Glutamatergic neuron (in vitro differentiated cells): Measurements from ENCODE around the gene RFFL. TPM values are rescaled to one million over a fixed set of nuclear protein-coding genes. Genes with fewer than 3 reads are reported as not detected.

Source experiments
- DNase-seq: peaks from one replicate; pipeline ENCODE4 v3.0.0; 2022
- H3K27ac Mint-ChIP-seq: one replicate; pipeline ENCODE4 v1.8.0; 2020; ENCODE audit warnings: mild to moderate bottlenecking, mixed read lengths, inconsistent platforms; ENCODE audit not compliant: unreplicated experiment
- H3K27me3 Mint-ChIP-seq: one replicate; pipeline ENCODE4 v1.8.0; 2020; ENCODE audit warnings: mild to moderate bottlenecking, moderate library complexity, mixed read lengths, inconsistent platforms; ENCODE audit not compliant: unreplicated experiment
- H3K36me3 Mint-ChIP-seq: one replicate; pipeline ENCODE4 v1.8.0; 2020; ENCODE audit warnings: mild to moderate bottlenecking, mixed read lengths, inconsistent platforms; ENCODE audit not compliant: unreplicated experiment
- H3K4me1 Mint-ChIP-seq: one replicate; pipeline ENCODE4 v1.8.0; 2020; ENCODE audit warnings: mild to moderate bottlenecking, low read depth, mixed read lengths, inconsistent platforms; ENCODE audit not compliant: unreplicated experiment
- H3K4me3 Mint-ChIP-seq: one replicate; pipeline ENCODE4 v1.8.0; 2020; ENCODE audit warnings: mild to moderate bottlenecking, mixed read lengths, inconsistent platforms; ENCODE audit not compliant: unreplicated experiment
- H3K9me3 Mint-ChIP-seq: one replicate; pipeline ENCODE4 v1.8.0; 2020; ENCODE audit warnings: mild to moderate bottlenecking, moderate library complexity, mixed read lengths, inconsistent platforms; ENCODE audit not compliant: unreplicated experiment
- total RNA-seq: library from RNA; stranded (reverse); fragmentation: NEBNext Ultra II Directional; extraction: Animal tissue kit (Norgen Biotek cat#: 25700); gene quantifications from one replicate; pipeline ENCODE4 v1.2.1, GENCODE V29; 2021; ENCODE audit not compliant: unreplicated experiment
- TF ChIP-seq, protein P1 (sequence below): fragments of 200-600 bp; sonication (generic); IDR thresholded peaks from one replicate; pipeline ENCODE4 v1.5.0; 2021; ENCODE audit not compliant: partially characterized antibody, unreplicated experiment

RFFL gene
- total RNA-seq, 1 donor from 2014 or later, result 16.5 TPM

DNA sequence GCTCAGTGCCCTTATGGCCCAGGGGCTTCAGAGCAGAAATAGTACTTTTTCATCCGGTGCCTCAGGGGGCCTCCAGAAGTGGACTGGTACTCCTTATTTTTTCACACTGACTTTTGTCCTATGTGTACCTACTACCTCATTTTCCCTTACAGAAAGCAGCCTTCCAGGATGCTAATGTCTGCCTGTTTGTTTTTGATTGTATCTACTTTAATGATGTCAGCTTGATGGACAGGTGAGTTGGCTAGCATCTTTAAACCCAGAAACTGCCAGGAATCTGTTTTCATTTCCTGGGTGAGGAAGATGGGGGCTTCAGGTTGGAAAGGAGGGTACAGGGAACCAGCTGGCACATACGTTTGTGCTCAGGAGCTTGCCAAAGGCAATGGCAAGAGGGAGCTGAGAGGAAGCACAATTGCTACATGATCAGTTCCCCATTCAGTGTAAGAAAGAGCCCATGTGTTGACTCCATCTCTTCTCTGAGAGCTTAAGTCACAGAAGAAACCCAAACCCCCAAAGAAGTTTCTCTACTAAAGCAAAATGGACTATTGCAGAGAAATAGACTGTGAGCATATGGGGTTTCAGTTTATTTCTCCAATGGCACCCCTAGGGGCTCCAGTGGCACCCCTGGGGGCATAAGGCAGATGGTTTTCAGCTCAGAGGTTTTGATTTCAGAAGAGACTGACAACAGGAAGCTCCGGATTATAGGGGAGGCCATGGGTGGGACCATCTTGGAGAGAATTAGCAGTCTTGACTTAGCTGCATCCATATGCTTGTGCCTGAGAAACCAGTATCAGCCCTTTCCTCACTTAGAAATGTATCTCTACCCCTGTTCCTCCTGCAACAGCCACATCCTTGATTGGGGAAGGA is 66.9 kb downstream of the RFFL start:
- Mint-ChIP-seq H3K27ac (no peak overlapping the region), H3K36me3 (no peaks in the 10 kb centered on the region), H3K4me3 (no peak overlapping the region), H3K9me3 (no peaks in the 10 kb centered on the region), H3K4me1 (peaks cover 8% of the 10 kb centered on the region), H3K27me3 (no peaks in the 10 kb centered on the region)
- TF ChIP-seq, protein P1, sequence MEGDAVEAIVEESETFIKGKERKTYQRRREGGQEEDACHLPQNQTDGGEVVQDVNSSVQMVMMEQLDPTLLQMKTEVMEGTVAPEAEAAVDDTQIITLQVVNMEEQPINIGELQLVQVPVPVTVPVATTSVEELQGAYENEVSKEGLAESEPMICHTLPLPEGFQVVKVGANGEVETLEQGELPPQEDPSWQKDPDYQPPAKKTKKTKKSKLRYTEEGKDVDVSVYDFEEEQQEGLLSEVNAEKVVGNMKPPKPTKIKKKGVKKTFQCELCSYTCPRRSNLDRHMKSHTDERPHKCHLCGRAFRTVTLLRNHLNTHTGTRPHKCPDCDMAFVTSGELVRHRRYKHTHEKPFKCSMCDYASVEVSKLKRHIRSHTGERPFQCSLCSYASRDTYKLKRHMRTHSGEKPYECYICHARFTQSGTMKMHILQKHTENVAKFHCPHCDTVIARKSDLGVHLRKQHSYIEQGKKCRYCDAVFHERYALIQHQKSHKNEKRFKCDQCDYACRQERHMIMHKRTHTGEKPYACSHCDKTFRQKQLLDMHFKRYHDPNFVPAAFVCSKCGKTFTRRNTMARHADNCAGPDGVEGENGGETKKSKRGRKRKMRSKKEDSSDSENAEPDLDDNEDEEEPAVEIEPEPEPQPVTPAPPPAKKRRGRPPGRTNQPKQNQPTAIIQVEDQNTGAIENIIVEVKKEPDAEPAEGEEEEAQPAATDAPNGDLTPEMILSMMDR, result no peak
- no peak for DNase-seq

DNA sequence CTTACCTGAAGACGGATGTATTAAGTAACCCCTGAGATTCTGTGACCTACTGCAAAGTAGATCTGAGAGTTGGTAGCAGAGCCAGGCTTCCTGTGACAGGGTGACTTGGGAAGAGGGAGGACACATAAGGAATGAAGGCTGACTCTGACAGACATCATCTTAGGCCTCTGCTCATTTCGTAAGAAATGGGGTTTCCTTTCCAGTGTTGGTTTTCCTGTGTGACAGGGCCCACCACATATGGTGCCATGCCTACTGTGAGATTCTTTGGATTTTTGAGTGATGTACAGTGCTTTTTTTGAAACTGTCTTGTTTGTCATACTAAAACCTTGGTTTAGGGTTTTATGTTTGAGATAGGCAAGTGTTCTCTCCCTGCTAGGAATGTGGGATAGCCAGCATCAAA is 70.5 kb downstream of the RFFL start:
- Mint-ChIP-seq H3K36me3 (no peaks in the 10 kb centered on the region), H3K27me3 (peaks cover 1% of the 10 kb centered on the region)

DNA sequence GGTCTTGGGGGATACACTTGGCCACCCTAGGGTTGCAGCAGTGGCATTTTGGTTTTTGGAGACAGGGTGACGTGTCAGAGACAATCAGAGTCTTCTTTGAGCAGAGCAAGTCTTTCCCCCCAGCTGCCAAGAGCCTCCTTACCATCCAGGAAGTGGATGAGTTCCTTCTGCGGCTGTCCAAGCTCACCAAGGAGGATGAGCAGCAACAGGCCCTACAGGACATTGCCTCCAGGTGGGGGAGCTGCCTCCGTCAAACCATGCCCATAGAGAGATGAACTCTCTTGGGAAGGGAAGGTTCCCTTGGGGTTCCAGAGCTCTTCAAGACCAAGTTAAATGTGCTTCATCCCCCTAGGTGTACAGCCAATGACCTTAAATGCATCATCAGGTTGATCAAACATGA is 71.9 kb downstream of the RFFL start:
- DNase-seq, result no peak
- TF ChIP-seq, protein P1, result no peak
- no peak overlapping the region for H3K27ac Mint-ChIP-seq
- no peak overlapping the region for H3K4me3 Mint-ChIP-seq
- no peaks in the 10 kb centered on the region for H3K36me3 Mint-ChIP-seq
- peaks cover 4% of the 10 kb centered on the region for H3K4me1 Mint-ChIP-seq
- H3K9me3 Mint-ChIP-seq, result peaks cover 2% of the 10 kb centered on the region
- peaks cover 1% of the 10 kb centered on the region for H3K27me3 Mint-ChIP-seq

More for the DNA sequence above, 70.5 kb downstream of the RFFL start:
- DNase-seq, result no peak
- Mint-ChIP-seq H3K4me1 (peaks cover 8% of the 10 kb centered on the region), H3K27ac (no peak overlapping the region), H3K4me3 (no peak overlapping the region), H3K9me3 (no peaks in the 10 kb centered on the region)
- TF ChIP-seq, protein P1, result no peak

DNA sequence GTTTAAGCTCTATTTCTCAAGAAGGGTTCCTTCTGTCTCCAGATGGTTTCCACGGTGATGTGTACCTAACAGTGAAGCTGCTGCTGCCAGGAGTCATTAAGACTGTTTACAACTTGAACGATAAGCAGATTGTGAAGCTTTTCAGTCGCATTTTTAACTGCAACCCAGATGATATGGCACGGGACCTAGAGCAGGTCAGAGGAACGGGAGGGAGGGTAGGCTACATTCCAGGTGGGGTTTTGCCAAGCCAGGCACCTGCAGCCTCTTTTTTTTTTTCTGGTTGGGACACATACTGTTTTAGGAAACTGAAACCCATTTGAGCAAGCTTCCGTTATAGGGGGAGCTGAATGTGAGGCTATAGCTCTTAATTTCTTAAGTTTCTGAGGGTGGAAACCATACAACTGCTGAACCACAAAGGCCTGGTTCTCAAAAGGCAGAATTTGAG is 72.6 kb downstream of the RFFL start:
- no peak overlapping the region for H3K27ac Mint-ChIP-seq
- peaks cover 1% of the 10 kb centered on the region for H3K27me3 Mint-ChIP-seq
- peaks cover 2% of the 10 kb centered on the region for H3K9me3 Mint-ChIP-seq
- no peaks in the 10 kb centered on the region for H3K36me3 Mint-ChIP-seq
- TF ChIP-seq, protein P1, result no peak
- H3K4me3 Mint-ChIP-seq, result no peak overlapping the region
- peaks cover 4% of the 10 kb centered on the region for H3K4me1 Mint-ChIP-seq
- DNase-seq, result no peak

DNA sequence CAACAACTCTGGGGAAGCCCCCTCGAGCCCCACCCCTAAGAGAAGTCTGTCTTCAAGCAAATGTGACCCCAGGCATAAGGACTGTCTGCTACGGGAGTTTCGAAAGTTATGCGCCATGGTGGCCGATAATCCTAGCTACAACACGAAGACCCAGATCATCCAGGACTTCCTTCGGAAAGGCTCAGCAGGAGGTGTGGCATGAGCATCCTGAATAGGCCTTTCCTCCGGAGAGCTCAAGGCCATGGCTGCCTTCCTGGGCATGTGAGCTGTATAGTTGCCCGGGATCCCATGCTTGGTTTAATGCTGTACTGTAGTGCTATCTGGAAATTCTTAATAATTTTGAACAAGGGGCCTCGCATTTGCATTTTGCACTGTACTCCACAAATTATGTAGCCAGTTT is 74.0 kb downstream of the RFFL start:
- DNase-seq, result no peak
- no peak overlapping the region for H3K27ac Mint-ChIP-seq
- TF ChIP-seq, protein P1, result no peak
- H3K27me3 Mint-ChIP-seq, result peaks cover 1% of the 10 kb centered on the region
- no peak overlapping the region for H3K4me3 Mint-ChIP-seq
- peaks cover 2% of the 10 kb centered on the region for H3K9me3 Mint-ChIP-seq
- H3K4me1 Mint-ChIP-seq, result no peaks in the 10 kb centered on the region
- no peaks in the 10 kb centered on the region for H3K36me3 Mint-ChIP-seq
